GM18909 (cell line): Measurements from ENCODE around the gene CELA3A.
"Not testable (repeated sequence)": the region's sequence is repeated elsewhere in the genome, so short reads cannot be mapped to it uniquely, and the experiment has no call there.

Experiments
- ATAC-seq: cut with Tn5 transposase; IDR thresholded peaks from one replicate; pipeline ENCODE4 v1.9.1; 2021; ENCODE audit warnings: mild to moderate bottlenecking; ENCODE audit not compliant: unreplicated experiment, poor library complexity

CELA3A gene

DNA sequence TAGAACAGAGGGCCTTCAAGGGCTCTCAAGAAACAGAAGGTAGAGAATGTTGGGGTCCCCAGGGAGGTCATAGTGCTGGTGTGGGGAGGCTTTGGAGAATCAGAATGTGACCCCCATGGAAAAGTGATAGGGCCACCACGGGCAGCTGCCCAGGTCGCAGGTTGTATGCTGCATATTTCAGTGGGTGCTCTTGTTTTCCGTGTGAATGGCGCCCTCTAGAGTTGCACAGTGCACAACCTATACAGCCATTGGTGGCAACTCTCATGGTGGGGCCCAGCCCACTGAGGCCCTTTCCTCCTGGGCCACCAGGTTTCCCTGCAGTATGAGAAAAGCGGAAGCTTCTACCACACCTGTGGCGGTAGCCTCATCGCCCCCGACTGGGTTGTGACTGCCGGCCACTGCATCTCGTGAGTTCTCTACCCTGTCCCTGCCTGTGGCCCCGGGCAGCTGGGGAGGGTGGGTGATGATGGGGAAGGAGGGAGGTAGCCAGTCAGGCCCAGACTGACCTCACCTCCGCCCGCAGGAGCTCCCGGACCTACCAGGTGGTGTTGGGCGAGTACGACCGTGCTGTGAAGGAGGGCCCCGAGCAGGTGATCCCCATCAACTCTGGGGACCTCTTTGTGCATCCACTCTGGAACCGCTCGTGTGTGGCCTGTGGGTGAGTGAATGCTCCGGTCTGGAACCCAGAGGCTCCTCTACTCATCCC lies 20.8 kb upstream of the CELA3A start:
- not testable (repeated sequence) for ATAC-seq

DNA sequence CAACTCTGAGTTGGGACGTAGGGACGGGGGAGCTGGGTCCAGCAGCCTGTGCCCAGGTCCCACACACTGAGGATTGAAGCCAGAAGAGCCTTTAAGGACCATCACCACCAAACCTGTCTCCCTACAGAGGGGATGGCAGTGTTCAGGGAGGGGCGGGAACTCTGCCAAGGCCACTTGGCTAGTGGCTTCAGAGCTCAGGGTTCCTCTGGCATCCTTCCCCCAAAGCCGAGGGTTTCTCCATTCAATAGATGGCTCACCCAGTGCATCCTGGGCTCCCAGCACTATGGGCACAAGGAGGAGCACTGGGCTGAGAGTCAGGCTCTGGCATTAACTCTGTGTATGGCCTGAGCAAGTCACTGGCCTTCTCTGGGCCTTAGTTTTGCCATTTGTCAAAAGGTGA lies 20.2 kb upstream of the CELA3A start:
- ATAC-seq: not testable (repeated sequence)

DNA sequence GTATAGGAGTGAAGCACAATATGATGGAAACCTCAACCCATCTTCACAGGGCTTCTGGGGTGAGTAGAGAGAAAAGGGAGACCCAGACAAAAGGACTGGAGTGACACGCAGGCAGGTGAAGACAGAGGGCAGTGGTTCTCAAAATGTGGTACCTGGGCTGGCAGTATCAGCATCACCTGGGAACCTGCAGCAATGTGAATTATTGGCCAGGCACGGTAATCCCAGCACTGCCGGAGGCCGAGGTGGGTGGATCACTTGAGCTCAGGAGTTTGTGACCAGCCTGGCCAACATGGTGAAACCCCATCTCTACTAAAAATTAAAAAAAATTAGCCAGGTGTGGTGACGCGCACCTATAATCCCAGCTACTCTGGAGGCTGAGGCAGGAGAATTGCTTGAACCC lies 19.3 kb upstream of the CELA3A start:
- not testable (repeated sequence) for ATAC-seq

DNA sequence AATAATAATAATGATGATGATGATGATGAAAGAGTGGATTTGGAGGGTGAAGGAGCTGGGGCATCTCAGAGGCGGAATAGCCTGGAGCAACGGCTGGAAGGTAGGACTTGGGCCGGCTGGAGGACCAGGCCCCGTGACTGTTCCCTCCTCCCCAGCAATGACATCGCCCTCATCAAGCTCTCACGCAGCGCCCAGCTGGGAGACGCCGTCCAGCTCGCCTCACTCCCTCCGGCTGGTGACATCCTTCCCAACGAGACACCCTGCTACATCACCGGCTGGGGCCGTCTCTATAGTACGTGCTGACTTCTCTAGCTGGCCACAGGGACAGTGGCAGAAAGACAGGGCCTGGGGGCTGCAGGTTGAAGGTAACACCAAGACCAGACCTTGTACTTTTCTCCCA lies 17.9 kb upstream of the CELA3A start:
- ATAC-seq: not testable (repeated sequence)

DNA sequence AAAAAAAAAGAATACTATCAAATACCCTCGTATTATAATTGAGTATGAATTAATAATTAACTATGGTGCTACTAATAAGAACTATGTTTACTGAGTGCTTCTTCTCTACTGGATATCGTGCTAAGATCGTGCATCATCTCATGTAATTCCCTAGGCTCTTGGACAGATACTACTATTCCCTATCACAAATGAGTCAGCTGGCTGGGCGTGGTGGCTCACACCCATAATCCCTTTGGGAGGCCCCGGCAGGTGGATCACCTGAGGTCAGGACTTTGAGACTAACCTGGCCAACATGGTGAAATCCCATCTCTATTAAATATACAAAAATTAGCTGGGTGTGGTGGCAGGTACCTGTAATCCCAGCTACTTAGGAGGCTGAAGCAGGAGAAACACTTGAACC lies 15.6 kb upstream of the CELA3A start:
- not testable (repeated sequence) for ATAC-seq

DNA sequence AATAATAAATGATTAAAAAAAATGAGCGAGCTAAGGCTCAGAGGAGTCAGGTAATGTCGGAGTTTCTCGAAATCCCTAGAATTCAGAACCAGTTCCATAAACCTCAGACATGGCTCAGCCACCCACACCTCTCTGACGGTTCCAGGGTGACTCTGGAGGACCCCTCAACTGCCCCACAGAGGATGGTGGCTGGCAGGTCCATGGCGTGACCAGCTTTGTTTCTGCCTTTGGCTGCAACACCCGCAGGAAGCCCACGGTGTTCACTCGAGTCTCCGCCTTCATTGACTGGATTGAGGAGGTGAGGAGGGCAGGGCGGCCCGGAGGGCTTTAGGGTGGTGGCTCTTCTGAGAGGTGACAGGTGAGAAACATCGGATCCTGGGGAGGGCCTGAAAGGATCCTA lies 15.1 kb upstream of the CELA3A start:
- not testable (repeated sequence) for ATAC-seq

DNA sequence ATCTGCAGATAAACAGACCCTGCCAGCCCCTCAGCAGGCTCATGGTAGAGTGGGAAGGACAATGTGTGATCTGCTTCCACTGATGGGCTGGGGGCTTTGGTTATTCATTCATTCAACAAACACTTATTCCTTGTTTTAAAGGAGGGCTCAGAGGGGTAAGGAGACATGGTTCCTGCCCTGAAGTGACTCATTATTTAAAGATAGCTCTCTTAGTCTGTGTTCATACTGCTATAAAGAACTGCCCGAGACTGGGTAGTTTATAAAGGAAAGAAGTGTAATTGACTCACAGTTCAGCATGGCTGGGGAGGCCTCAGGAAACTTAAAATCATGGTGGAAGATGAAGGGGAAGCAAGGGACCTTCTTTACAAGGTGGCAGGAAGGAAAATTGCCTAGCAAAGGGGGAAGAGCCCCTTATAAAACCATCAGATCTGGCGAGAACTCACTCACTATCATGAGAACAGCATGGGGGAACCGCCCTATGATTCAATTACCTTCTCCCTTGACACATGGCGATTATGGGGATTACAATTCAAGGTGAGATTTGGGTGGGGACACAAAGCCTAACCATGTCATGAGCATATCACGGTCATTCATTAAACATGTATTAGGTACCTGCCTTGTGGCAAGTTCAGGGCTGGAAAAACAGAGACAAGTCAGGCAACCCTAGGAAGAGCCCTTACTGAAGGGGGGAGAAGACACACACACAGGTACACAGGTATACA lies 11.6 kb upstream of the CELA3A start:
- not testable (repeated sequence) for ATAC-seq

DNA sequence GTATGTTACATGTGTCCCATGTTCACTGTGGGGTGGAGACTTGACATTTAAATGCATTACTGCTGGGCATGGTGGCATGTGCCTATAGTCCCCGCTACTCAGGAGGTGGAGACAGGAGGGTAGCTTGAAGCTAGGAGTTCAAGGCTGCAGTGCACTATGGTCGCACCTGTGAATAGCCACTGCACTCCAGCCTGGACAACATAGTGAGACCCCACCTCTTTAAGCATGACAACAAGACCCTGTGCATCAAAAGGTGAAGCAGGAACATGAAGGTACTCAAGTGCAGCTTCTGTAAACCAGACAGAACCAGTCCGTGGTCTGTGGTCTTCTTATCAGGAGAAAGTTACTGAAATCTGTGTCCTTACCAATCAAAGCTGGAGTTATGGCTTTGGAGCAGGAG lies 9.3 kb upstream of the CELA3A start:
- ATAC-seq: not testable (repeated sequence)

DNA sequence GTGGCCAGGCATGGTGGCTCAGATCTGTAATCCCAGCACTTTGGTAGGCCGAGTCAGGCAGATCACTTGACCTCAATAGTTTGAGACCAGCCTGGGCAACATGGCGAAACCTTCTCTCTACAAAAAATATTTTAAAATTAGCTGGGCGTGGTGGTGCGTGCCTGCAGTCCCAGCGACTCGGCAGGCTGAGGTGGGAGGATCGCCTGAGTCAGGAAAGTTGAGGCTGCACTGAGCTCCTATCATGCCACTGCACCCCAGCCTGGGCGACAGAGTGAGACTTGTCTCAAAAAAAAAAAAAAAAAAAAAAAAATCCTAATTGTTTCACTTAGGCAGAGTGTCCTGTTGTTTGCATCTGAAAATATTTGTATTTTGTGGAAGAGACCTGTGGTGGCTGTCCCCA lies 6.7 kb upstream of the CELA3A start:
- ATAC-seq: not testable (repeated sequence)

DNA sequence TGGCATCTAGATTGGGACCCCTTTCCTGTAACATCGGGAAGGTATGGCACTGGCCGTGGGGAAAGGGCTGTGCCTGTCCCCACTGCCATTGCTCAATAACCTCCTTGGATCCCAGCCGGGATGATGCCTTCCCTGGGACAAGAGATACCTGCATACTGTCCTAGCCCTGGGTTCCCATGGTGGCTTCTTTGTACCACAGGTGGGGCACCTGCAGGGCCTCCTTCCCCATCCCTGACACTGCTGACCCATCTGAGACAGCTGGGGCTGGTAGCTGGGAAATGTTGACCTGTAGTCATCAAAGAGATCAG lies 4.8 kb upstream of the CELA3A start:
- not testable (repeated sequence) for ATAC-seq

DNA sequence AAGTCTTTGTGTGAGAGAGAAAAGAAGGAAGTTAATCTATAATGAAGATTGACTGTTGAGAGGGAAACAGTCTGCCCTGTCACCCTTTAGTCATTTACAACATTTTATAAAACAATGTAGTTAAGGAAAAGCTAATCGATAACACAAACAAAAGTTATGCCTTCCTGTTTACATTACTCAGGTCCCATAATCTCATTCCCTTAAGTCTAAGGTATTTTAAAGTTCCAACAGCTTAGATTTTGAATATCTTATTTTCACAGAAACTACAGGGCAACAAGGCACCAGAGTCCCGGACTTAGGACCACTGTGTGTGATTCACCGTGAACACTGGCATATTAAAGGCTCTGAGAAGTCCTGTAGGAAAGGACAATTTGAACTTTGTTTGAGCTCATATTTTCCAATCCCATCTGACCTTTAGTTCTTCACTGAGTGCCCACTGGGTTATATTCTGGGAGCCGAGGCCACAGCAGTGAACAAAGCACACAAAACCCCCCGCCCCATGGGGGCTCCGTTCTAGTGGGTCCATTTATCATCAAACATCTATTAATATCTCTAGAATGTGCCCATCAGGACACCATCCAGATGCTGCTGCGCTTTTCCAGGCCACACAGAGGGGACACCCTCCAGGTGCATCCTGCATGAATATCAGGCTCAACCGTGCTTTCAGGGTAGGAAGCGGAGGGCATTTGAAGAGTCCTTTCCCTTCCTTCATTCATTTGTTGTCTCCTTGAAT lies 3.4 kb upstream of the CELA3A start:
- ATAC-seq: not testable (repeated sequence)

DNA sequence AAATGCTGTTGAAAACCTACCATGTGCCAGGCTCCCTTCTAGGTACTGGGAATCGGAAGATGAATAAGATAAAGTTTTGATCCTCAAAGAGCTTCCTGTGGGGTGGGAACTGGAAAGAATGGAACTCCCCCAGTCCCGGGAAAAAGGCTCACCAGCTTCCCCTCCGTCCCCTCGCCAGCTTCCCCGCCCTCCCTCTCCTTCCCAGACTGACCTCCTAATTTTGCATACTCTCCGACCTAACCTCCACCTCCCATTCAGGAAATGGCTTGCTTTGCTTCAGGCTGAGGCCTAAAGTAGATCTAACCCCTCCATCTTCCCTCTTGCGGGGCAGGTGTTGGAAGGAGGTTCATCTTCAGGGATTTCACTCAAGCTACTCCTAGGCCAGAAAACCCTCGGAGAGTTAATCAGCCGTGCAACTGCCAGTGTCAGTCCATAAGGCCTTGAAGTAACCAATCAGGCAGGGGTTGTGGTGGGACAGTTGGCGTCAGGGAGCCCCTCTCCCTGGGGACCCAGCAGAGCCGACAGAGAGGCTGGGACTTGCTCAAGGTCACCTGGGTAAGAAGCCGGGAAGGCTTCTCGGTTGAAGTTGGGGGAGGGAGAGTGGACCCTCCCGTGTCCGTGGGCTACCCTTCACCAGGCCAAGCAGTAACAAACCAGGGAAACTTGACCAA lies 2.7 kb upstream of the CELA3A start:
- not testable (repeated sequence) for ATAC-seq

DNA sequence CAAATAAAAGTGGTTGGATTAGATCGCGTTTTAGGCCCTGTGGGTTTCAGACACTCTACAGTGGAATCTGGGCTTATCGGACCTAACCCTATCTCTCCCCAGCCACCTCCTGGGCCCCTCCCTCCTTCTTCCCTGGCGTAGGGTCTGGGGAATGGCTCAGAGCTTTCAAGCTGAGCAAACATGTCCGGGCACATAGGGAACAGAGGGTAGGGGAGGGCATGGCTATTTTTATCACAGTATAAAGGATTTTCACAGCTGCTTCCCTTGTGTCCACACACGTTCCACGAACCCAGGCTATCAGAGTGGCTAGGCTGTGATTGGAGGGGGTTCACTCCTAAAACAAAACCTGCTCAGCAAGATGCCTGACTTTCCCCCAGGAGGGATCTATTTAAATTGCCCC lies 1.8 kb upstream of the CELA3A start:
- ATAC-seq: not testable (repeated sequence)

DNA sequence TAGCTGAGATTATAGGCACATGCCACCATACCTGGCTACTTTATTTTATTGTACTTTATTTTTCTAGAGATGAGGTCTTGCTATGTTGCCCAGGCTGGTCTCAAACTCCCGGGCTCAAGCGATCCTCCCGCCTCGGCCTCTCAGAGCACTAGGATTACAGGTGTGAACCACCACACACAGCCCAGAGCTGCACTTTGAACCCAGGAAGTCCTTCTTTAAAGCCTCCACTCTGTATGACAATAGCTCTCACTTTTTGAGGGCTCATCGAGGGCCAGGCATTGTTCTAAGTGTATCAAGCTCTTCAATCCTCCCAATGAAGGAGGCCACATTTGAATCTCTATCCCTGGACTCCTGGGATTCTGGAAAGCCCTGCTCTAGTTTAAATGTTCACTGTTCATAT lies 1.0 kb downstream of the CELA3A start:
- not testable (repeated sequence) for ATAC-seq

DNA sequence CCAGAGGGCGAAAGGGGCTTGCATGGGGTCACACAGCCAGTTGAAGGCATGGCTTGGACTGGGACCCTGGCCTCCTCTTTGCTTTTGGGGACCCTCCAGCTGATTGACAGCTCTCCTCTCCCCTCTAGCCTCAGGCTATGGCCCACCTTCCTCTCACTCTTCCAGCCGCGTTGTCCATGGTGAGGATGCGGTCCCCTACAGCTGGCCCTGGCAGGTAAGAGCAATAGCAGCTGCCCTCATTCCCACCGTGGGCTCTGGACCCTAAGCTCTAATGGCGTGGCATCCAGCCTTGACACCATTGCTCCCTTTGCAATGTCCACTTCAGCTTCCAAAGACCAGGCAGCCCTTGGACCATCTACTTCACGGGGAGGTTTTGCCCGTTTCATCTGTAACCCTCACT lies 1.4 kb downstream of the CELA3A start:
- not testable (repeated sequence) for ATAC-seq

DNA sequence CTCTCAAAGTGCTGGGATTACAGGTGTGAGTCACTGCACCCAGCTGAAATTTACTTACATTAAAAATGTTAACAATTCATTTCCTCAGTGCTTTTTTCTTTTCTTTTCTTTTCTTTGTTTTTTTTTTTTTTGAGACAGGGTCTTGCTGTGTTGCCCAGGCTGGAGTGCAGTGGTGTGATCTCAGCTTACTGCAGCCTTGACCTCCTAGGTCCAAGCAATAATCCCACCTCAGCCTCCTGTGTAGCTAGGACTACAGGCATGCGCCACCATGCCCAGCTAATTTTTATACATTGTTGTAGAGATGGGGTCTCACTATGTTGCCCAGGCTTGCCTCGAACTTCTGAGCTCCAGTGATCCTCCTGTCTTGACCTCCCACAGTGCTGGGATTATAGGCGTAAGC lies 2.5 kb downstream of the CELA3A start:
- not testable (repeated sequence) for ATAC-seq

DNA sequence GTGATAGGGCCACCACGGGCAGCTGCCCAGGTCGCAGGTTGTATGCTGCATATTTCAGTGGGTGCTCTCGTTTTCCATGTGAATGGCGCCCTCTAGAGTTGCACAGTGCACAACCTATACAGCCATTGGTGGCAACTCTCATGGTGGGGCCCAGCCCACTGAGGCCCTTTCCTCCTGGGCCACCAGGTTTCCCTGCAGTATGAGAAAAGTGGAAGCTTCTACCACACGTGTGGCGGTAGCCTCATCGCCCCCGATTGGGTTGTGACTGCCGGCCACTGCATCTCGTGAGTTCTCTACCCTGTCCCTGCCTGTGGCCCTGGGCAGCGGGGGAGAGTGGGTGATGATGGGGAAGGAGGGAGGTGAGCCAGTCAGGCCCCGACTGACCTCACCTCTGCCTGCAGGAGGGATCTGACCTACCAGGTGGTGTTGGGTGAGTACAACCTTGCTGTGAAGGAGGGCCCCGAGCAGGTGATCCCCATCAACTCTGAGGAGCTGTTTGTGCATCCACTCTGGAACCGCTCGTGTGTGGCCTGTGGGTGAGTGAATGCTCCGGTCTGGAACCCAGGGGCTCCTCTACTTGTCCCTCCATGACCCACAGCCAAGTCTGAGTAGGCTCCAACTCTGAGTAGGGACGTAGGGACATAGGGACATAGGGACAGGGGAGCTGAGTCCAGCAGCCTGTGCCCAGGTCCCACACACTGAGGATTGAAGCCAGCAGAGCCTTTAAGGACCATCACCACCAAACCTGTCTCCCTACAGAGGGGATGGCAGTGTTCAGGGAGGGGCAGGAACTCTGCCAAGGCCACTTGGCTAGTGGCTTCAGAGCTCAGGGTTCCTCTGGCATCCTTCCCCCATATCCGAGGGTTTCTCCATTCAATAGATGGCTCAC lies 4.0 kb downstream of the CELA3A start:
- ATAC-seq: not testable (repeated sequence)

DNA sequence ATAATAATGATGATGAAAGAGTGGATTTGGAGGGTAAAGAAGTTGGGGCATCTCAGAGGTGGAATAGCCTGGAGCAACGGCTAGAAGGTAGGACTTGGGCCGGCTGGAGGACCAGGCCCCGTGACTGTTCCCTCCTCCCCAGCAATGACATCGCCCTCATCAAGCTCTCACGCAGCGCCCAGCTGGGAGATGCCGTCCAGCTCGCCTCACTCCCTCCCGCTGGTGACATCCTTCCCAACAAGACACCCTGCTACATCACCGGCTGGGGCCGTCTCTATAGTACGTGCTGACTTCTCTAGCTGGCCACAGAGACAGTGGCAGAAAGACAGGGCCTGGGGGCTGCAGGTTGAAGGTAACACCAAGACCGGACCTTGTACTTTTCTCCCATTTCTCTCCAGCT lies 5.3 kb downstream of the CELA3A start:
- ATAC-seq: not testable (repeated sequence)

DNA sequence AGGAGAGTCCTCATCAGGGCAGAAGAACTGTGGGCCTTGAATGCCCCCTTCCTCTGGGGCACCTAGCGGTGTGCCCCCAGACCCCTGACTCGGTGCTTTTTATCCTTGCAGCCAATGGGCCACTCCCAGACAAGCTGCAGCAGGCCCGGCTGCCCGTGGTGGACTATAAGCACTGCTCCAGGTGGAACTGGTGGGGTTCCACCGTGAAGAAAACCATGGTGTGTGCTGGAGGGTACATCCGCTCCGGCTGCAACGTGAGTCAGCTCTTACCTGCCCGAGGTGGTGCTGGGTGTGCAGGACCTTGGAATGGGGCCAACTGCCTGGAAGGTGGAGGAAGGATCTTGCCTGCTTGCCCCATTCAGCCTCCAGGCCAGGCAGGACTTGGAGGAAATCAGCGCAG lies 5.8 kb downstream of the CELA3A start:
- not testable (repeated sequence) for ATAC-seq

DNA sequence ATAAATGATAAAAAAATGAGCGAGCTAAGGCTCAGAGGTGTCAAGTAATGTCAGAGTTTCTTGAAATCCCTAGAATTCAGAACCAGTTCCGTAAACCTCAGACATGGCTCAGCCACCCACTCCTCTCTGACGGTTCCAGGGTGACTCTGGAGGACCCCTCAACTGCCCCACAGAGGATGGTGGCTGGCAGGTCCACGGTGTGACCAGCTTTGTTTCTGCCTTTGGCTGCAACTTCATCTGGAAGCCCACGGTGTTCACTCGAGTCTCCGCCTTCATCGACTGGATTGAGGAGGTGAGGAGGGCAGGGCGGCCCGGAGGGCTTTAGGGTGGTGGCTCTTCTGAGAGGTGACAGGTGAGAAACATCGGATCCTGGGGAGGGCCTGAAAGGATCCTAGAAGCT lies 8.1 kb downstream of the CELA3A start:
- not testable (repeated sequence) for ATAC-seq
